CD14-positive monocyte (primary cell): ENCODE data around the gene HIVEP3. TPM values are rescaled to one million over a fixed set of nuclear protein-coding genes. Genes with fewer than 3 reads are reported as not detected.

Experiments used
- DNase-seq, 3 donors: peaks; one replicate each; pipeline ENCODE4 v3.0.0-alpha.2; 2011 to 2022
- H2AFZ ChIP-seq: 2 replicates; pipeline ENCODE4 v1.6.0; 2012; ENCODE audit warnings: mild to moderate bottlenecking, low read depth, low read length, inconsistent platforms; ENCODE audit not compliant: insufficient read depth, poor library complexity, severe bottlenecking
- H3K27ac ChIP-seq, 2 donors: 1 replicate in 1 of 2; 2 replicates in 1 of 2; pipeline ENCODE4 v1.5.1; 2012 to 2013; ENCODE audit warnings: low read length in 2 of 2, control low read depth in 1 of 2, inconsistent platforms in 1 of 2, low read depth in 1 of 2, mild to moderate bottlenecking in 1 of 2
- H3K27me3 ChIP-seq, 2 donors: one replicate each; pipeline versions ENCODE4 v1.6.0 to v1.6.1; 2011 to 2013; ENCODE audit warnings: low read length in 2 of 2; ENCODE audit not compliant: control insufficient read depth in 2 of 2, insufficient read depth in 2 of 2
- H3K36me3 ChIP-seq, 2 donors: replicated peaks in 1 of 2; 1 replicate in 1 of 2; 2 replicates in 1 of 2; pipeline versions ENCODE4 v1.5.1 to v1.6.1; 2012 to 2013; ENCODE audit warnings: low read length in 2 of 2, control low read depth in 1 of 2, inconsistent platforms in 1 of 2, mild to moderate bottlenecking in 1 of 2; ENCODE audit not compliant: insufficient read depth in 2 of 2, control insufficient read depth in 1 of 2
- H3K4me1 ChIP-seq, 2 donors: 1 replicate in 1 of 2; 2 replicates in 1 of 2; pipeline versions ENCODE4 v1.5.1 to v1.6.1; 2012 to 2013; ENCODE audit warnings: low read length in 2 of 2, control low read depth in 1 of 2, inconsistent platforms in 1 of 2, mild to moderate bottlenecking in 1 of 2, moderate library complexity in 1 of 2; ENCODE audit not compliant: insufficient read depth in 2 of 2, control insufficient read depth in 1 of 2
- H3K4me2 ChIP-seq: replicated peaks from 2 replicates; pipeline ENCODE3; 2012; ENCODE audit warnings: low read length, moderate library complexity, mild to moderate bottlenecking; ENCODE audit not compliant: poor library complexity, severe bottlenecking; ENCODE audit errors: extremely low read depth
- H3K4me3 ChIP-seq, 3 experiments: fragments of 200-600 bp in 1 of 3; sonication (generic) in 1 of 3; replicated peaks in 1 of 3; 1 replicate in 2 of 3; 2 replicates in 1 of 3; pipeline ENCODE4 v1.5.1; 2011 to 2013; ENCODE audit warnings: low read length in 3 of 3, mild to moderate bottlenecking in 3 of 3, control low read depth in 2 of 3, low read depth in 2 of 3, inconsistent platforms in 1 of 3, moderate library complexity in 1 of 3
- H3K79me2 ChIP-seq: 2 replicates; pipeline ENCODE4 v1.6.0; 2012; ENCODE audit warnings: mild to moderate bottlenecking, control low read depth, inconsistent platforms, low read length, moderate library complexity; ENCODE audit not compliant: insufficient read depth
- H3K9ac ChIP-seq: 2 replicates; pipeline ENCODE4 v1.6.0; 2017; ENCODE audit warnings: low read length, mild to moderate bottlenecking; ENCODE audit not compliant: insufficient read depth, poor library complexity, severe bottlenecking
- H3K9me3 ChIP-seq, 2 donors: replicated peaks in 1 of 2; 1 replicate in 1 of 2; 2 replicates in 1 of 2; pipeline versions ENCODE4 v1.5.1 to v1.6.1; 2012 to 2013; ENCODE audit warnings: low read length in 2 of 2, control low read depth in 1 of 2; ENCODE audit not compliant: control insufficient read depth in 1 of 2, insufficient read depth in 1 of 2
- H4K20me1 ChIP-seq: 2 replicates; pipeline ENCODE4 v1.6.0; 2012; ENCODE audit warnings: mild to moderate bottlenecking, low read length, control low read depth, moderate library complexity; ENCODE audit not compliant: insufficient read depth
- H3K27ac Mint-ChIP-seq, 7 donors: one replicate each; pipeline ENCODE4 v1.8.0; 2020; ENCODE audit warnings: mild to moderate bottlenecking in 7 of 7, mixed read lengths in 7 of 7, moderate library complexity in 6 of 7, inconsistent platforms in 2 of 7
- H3K27me3 Mint-ChIP-seq, 3 donors: one replicate each; pipeline ENCODE4 v1.8.0; 2021 to 2022; ENCODE audit warnings: low read depth in 3 of 3, mild to moderate bottlenecking in 3 of 3, mixed read lengths in 3 of 3, moderate library complexity in 3 of 3, inconsistent platforms in 1 of 3
- H3K36me3 Mint-ChIP-seq, 2 donors: one replicate each; pipeline ENCODE4 v1.8.0; 2020; ENCODE audit warnings: mixed read lengths in 2 of 2, inconsistent platforms in 1 of 2, mild to moderate bottlenecking in 1 of 2
- H3K4me1 Mint-ChIP-seq: one replicate; pipeline ENCODE4 v1.8.0; 2020; ENCODE audit warnings: mild to moderate bottlenecking, mixed read lengths
- H3K4me3 Mint-ChIP-seq, 2 donors: one replicate each; pipeline ENCODE4 v1.8.0; 2020; ENCODE audit warnings: mild to moderate bottlenecking in 2 of 2, mixed read lengths in 2 of 2, moderate library complexity in 1 of 2
- H3K9me3 Mint-ChIP-seq, 7 donors: one replicate each; pipeline ENCODE4 v1.8.0; 2020 to 2022; ENCODE audit warnings: mixed read lengths in 7 of 7, mild to moderate bottlenecking in 6 of 7, moderate library complexity in 6 of 7, inconsistent platforms in 2 of 7
- CTCF ChIP-seq: fragments of 200-600 bp; IDR thresholded peaks from one replicate; pipeline ENCODE4 v1.8.0; 2022; ENCODE audit warnings: antibody characterized with exemption, mild to moderate bottlenecking
- WGBS: methylation state at CpG from one replicate; pipeline ENCODE4 v1.1.5; 2013; ENCODE audit warnings: missing lambda C conversion rate; ENCODE audit not compliant: insufficient coverage; 5-methylcytosine and 5-hydroxymethylcytosine counted together
- intact Hi-C, 2 donors: fragments of 100-400 bp; cut with micrococcal nuclease; formaldehyde crosslinking; loops; one replicate each; pipeline versions ENCODE4 v1.15.0 to v1.15.1; 2023
- polyA plus RNA-seq, 3 donors: library from polyadenylated mRNA; depleted of rRNA in 1 of 3; unstranded in 2 of 3; stranded (reverse) in 1 of 3; fragments of 300-500 nt in 2 of 3; fragments of >200 nt in 1 of 3; fragmentation: Illumina TruSeq in 2 of 3; gene quantifications; 1 replicate in 2 of 3; 2 replicates in 1 of 3; pipeline ENCODE4 v1.2.3, GENCODE V29; 2012 to 2021

HIVEP3 gene
- polyA plus RNA-seq, 3 donors = 1.2 to 3.7 (median 1.8) TPM

- peak; percentile 26 for TF ChIP-seq CTCF
- Mint-ChIP-seq H3K27me3 (peaks cover 0 to 3% (median 0%) of the 10 kb centered on the region in 3 donors), H3K9me3 (peaks cover 0 to 5% (median 0%) of the 10 kb centered on the region in 7 donors), H3K4me3 (no peak overlapping the region), H3K27ac (no peak overlapping the region), H3K4me1 (peaks cover 29% of the 10 kb centered on the region), H3K36me3 (peaks cover 44 to 46% of the 10 kb centered on the region in 2 donors)
- Histone ChIP-seq H3K27me3 (no peaks in the 10 kb centered on the region), H2AFZ (no peak overlapping the region), H3K4me3 (no peak overlapping the region), H4K20me1 (peaks cover 21% of the 10 kb centered on the region), H3K9me3 (no peaks in the 10 kb centered on the region), H3K9ac (no peak overlapping the region), H3K79me2 (no peaks in the 10 kb centered on the region), H3K4me1 (peaks cover 9 to 19% of the 10 kb centered on the region in 2 donors), H3K4me2 (no peak overlapping the region), H3K36me3 (peaks cover 4 to 45% of the 10 kb centered on the region in 2 donors), H3K27ac (no peak overlapping the region)
- intact Hi-C loops = loop anchor here (10.0 kb wide), 3 partner anchors 146 to 596 kb away; no protein-coding TSS in a partner anchor
- 91% methylated on average over 4 of the region's 4 CpGs for WGBS
- DNase-seq = no peak
Measured at GRCh38 chr1:41578712-41579335, 339.9 kb downstream of the HIVEP3 start.

- peaks cover 44 to 52% of the 10 kb centered on the region in 2 donors for H3K36me3 Mint-ChIP-seq
- H3K9ac ChIP-seq = no peak overlapping the region
- peaks cover 0 to 5% (median 0%) of the 10 kb centered on the region in 7 donors for H3K9me3 Mint-ChIP-seq
- H3K9me3 ChIP-seq = no peaks in the 10 kb centered on the region
- no peak overlapping the region for H3K27ac Mint-ChIP-seq
- peaks cover 23% of the 10 kb centered on the region for H3K4me1 Mint-ChIP-seq
- peaks cover 27% of the 10 kb centered on the region for H4K20me1 ChIP-seq
- TF ChIP-seq CTCF = no peak
- no peaks in the 10 kb centered on the region for H3K79me2 ChIP-seq
- no peak overlapping the region for H3K4me3 Mint-ChIP-seq
- no peak overlapping the region for H3K4me2 ChIP-seq
- peaks cover 0 to 5% (median 3%) of the 10 kb centered on the region in 3 donors for H3K27me3 Mint-ChIP-seq
- H2AFZ ChIP-seq = no peak overlapping the region
- 89% methylated on average over 3 of the region's 4 CpGs for WGBS
- no peak for DNase-seq
- no peak overlapping the region for H3K4me3 ChIP-seq
- H3K27me3 ChIP-seq = no peaks in the 10 kb centered on the region
- intact Hi-C loops = loop anchor here (10.0 kb wide), 3 partner anchors 148 to 598 kb away; no protein-coding TSS in a partner anchor
- no peak overlapping the region for H3K27ac ChIP-seq
- H3K36me3 ChIP-seq = peaks cover 0 to 42% of the 10 kb centered on the region in 2 donors
- H3K4me1 ChIP-seq = peaks cover 9 to 19% of the 10 kb centered on the region in 2 donors
Measured at GRCh38 chr1:41576620-41577019, 342.1 kb downstream of the HIVEP3 start.
